GM18507 (cell line): ENCODE data around the gene METTL15.
"Not testable (repeated sequence)": the region's sequence is repeated elsewhere in the genome, so short reads cannot be mapped to it uniquely, and the experiment has no call there.

Experiments
- DNase-seq: peaks from one replicate; pipeline ENCODE4 v3.0.0; 2011; ENCODE audit warnings: low read depth; ENCODE audit not compliant: insufficient read length; ENCODE audit errors: extremely low spot score
- FAIRE-seq: peaks from 2 replicates; lab custom pipeline; 2011; peaks lifted over from hg19 to GRCh38; lab: Jason Lieb, UNC

METTL15 gene

GRCh38 chr11:28168718-28169117 lies 60.5 kb downstream of the METTL15 start:
- FAIRE-seq: no peak
- DNase-seq: no peak

- FAIRE-seq (peak; percentile 51), DNase-seq (no peak)
These were observed 61.6 kb downstream of the METTL15 start for GRCh38 chr11:28169816-28170215.

- FAIRE-seq (no peak), DNase-seq (no peak)
These were observed 62.6 kb downstream of the METTL15 start for GRCh38 chr11:28170759-28171158.

- no peak for FAIRE-seq
- no peak for DNase-seq
These were observed 68.2 kb downstream of the METTL15 start for GRCh38 chr11:28176351-28176750.

GRCh38 chr11:28195449-28195848 lies 87.3 kb downstream of the METTL15 start:
- FAIRE-seq: no peak
- no peak for DNase-seq

GRCh38 chr11:28209906-28210305 lies 101.7 kb downstream of the METTL15 start:
- FAIRE-seq (no peak), DNase-seq (no peak)

- DNase-seq, FAIRE-seq: not testable (repeated sequence)
These were observed 113.9 kb downstream of the METTL15 start for GRCh38 chr11:28222063-28222462.

- no peak for FAIRE-seq
- DNase-seq: no peak
These were observed 115.4 kb downstream of the METTL15 start for GRCh38 chr11:28223577-28223976.

GRCh38 chr11:28223994-28224393 lies 115.8 kb downstream of the METTL15 start:
- FAIRE-seq: no peak

GRCh38 chr11:28227460-28227859 lies 119.3 kb downstream of the METTL15 start:
- no peak for FAIRE-seq
- no peak for DNase-seq

More at GRCh38 chr11:28223994-28224393, 115.8 kb downstream of the METTL15 start:
- no peak for DNase-seq

- no peak for DNase-seq
- FAIRE-seq: no peak
These were observed 120.2 kb downstream of the METTL15 start for GRCh38 chr11:28228196-28228895.

GRCh38 chr11:28231475-28231874 lies 123.3 kb downstream of the METTL15 start:
- DNase-seq: no peak
- no peak for FAIRE-seq

- FAIRE-seq (no peak), DNase-seq (no peak)
These were observed 124.5 kb downstream of the METTL15 start for GRCh38 chr11:28232649-28233048.

GRCh38 chr11:28241760-28242159 lies 133.6 kb downstream of the METTL15 start:
- FAIRE-seq: no peak
- no peak for DNase-seq

GRCh38 chr11:28242596-28242995 lies 134.4 kb downstream of the METTL15 start:
- DNase-seq (no peak), FAIRE-seq (no peak)

- FAIRE-seq: no peak
These were observed 134.9 kb downstream of the METTL15 start for GRCh38 chr11:28243061-28243460.

GRCh38 chr11:28243581-28243980 lies 135.4 kb downstream of the METTL15 start:
- FAIRE-seq (peak; percentile 9), DNase-seq (no peak)

More at GRCh38 chr11:28243061-28243460, 134.9 kb downstream of the METTL15 start:
- DNase-seq: no peak

- DNase-seq: no peak
- no peak for FAIRE-seq
These were observed 136.9 kb downstream of the METTL15 start for GRCh38 chr11:28245131-28245530.

GRCh38 chr11:28250192-28250591 lies 142.0 kb downstream of the METTL15 start:
- FAIRE-seq (no peak), DNase-seq (no peak)

GRCh38 chr11:28251257-28251656 lies 143.1 kb downstream of the METTL15 start:
- DNase-seq (no peak), FAIRE-seq (no peak)

GRCh38 chr11:28257761-28258160 lies 149.6 kb downstream of the METTL15 start:
- no peak for FAIRE-seq
- DNase-seq: no peak
